Keratinocyte (primary cell): ENCODE data around the gene FRAS1. TPM values are rescaled to one million over a fixed set of nuclear protein-coding genes. Genes with fewer than 3 reads are reported as not detected.

ENCODE experiments used
- DNase-seq: peaks from one replicate; pipeline ENCODE4 v3.0.0-alpha.2; 2011; ENCODE audit warnings: low read depth, missing footprints, low spot score
- FAIRE-seq: peaks from 2 replicates; lab custom pipeline; 2011; peaks lifted over from hg19 to GRCh38; lab: Jason Lieb, UNC
- H2AFZ ChIP-seq: 2 replicates; pipeline ENCODE4 v1.6.0; 2012; ENCODE audit warnings: low read length, control low read depth, inconsistent platforms; ENCODE audit not compliant: control insufficient read depth
- H3K27ac ChIP-seq: 2 replicates; pipeline ENCODE4 v1.5.1; 2011; ENCODE audit warnings: low read length; ENCODE audit not compliant: control insufficient read depth, insufficient read depth
- H3K27me3 ChIP-seq: 3 replicates; pipeline ENCODE4 v1.6.0; 2011; ENCODE audit warnings: low read length; ENCODE audit not compliant: control insufficient read depth, insufficient read depth; ENCODE audit errors: extremely low read depth
- H3K36me3 ChIP-seq, 2 experiments: 2 replicates in 1 of 2; 3 replicates in 1 of 2; pipeline ENCODE4 v1.5.1; 2011; ENCODE audit warnings: low read length in 2 of 2, mild to moderate bottlenecking in 1 of 2; ENCODE audit not compliant: control insufficient read depth in 2 of 2, insufficient read depth in 2 of 2; ENCODE audit errors: extremely low read depth in 1 of 2
- H3K4me1 ChIP-seq: 3 replicates; pipeline ENCODE4 v1.5.1; 2011; ENCODE audit warnings: low read length; ENCODE audit not compliant: control insufficient read depth, insufficient read depth; ENCODE audit errors: extremely low read depth
- H3K4me2 ChIP-seq: 3 replicates; pipeline ENCODE4 v1.6.0; 2011; ENCODE audit warnings: low read depth, low read length; ENCODE audit not compliant: control insufficient read depth, insufficient read depth; ENCODE audit errors: extremely low read depth
- H3K4me3 ChIP-seq, 3 experiments: fragments of 200-600 bp in 1 of 3; sonication (generic) in 1 of 3; 2 replicates in 2 of 3; 3 replicates in 1 of 3; pipeline ENCODE4 v1.5.1; 2011 to 2016; ENCODE audit warnings: low read length in 3 of 3, mild to moderate bottlenecking in 3 of 3, control low read depth in 2 of 3, inconsistent platforms in 1 of 3, low read depth in 1 of 3, mixed read lengths in 1 of 3, mixed run types in 1 of 3, moderate library complexity in 1 of 3; ENCODE audit not compliant: control insufficient read depth in 2 of 3, insufficient read depth in 2 of 3; ENCODE audit errors: extremely low read depth in 1 of 3
- H3K79me2 ChIP-seq: 2 replicates; pipeline ENCODE4 v1.6.0; 2012; ENCODE audit warnings: low read length; ENCODE audit not compliant: control insufficient read depth, insufficient read depth
- H3K9ac ChIP-seq: 3 replicates; pipeline ENCODE4 v1.6.0; 2011; ENCODE audit warnings: low read length; ENCODE audit not compliant: control insufficient read depth, insufficient read depth; ENCODE audit errors: extremely low read depth
- H3K9me1 ChIP-seq: 3 replicates; pipeline ENCODE4 v1.6.0; 2011; ENCODE audit warnings: low read length; ENCODE audit not compliant: control insufficient read depth, insufficient read depth; ENCODE audit errors: extremely low read depth
- H3K9me3 ChIP-seq: 2 replicates; pipeline ENCODE4 v1.5.1; 2012; ENCODE audit warnings: low read depth, low read length; ENCODE audit not compliant: control insufficient read depth
- H4K20me1 ChIP-seq: 3 replicates; pipeline ENCODE4 v1.6.0; 2011; ENCODE audit warnings: low read length; ENCODE audit not compliant: control insufficient read depth, insufficient read depth; ENCODE audit errors: extremely low read depth
- CTCF ChIP-seq, 3 experiments: IDR thresholded peaks in 1 of 3; conservative IDR thresholded peaks in 1 of 3; optimal IDR thresholded peaks in 1 of 3; 2 replicates in 2 of 3; 3 replicates in 1 of 3; pipeline versions ENCODE3 to v1.5.1; 2011; ENCODE audit warnings: low read length in 3 of 3, mild to moderate bottlenecking in 3 of 3, moderate library complexity in 2 of 3, control low read depth in 1 of 3, inconsistent platforms in 1 of 3; ENCODE audit not compliant: insufficient read depth in 2 of 3; ENCODE audit errors: extremely low read depth in 1 of 3
- EZH2 ChIP-seq: IDR thresholded peaks from one replicate; pipeline ENCODE4 v1.6.1; 2012; ENCODE audit warnings: inconsistent platforms, mild to moderate bottlenecking, low read length, moderate library complexity
- dilution Hi-C: fragments of 300-500 bp; cut with MboI; formaldehyde crosslinking; loops from one replicate; pipeline ENCODE4 v1.7.0; 2020; ENCODE audit warnings: low sequenced_read_pairs; ENCODE audit not compliant: extremely low pct_ligation_motif_present
- polyA plus RNA-seq, 5 experiments: library from polyadenylated mRNA; depleted of rRNA in 3 of 5; stranded (reverse) in 3 of 5; stranded (forward) in 1 of 5; unstranded in 1 of 5; fragments of >200 nt; gene quantifications; 1 replicate in 1 of 5; 2 replicates in 3 of 5; 3 replicates in 1 of 5; pipeline versions ENCODE4 v1.2.1 to v1.2.3, GENCODE V29; 2011 to 2012; ENCODE audit warnings: missing spikeins in 2 of 5, low read depth in 1 of 5, low replicate concordance in 1 of 5

Gene FRAS1
- polyA plus RNA-seq, 1 donor (not counting 4 experiments of a cell fraction or from before 2014, with no cell fraction given), result 3.5 TPM

DNA sequence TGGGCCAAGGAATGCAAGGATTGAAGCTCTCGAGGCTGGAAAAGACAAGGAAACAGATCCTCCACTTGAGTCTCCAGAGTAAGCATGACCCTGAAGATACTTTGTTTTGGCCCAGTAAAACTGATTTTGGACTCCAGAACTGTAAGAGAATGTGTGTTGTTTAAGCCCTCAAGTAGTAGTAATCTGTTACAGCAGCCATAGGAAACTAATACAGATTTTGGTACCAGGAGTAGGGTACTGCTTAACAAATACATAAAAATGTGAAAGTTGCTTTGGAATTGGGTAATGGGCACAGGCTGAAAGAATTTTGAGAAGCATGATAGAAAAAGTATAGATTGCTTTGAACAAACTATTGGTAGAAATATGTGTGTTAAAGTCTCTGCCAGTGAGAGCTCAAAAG, 17.4 kb upstream of the FRAS1 start:
- TF ChIP-seq EZH2 (no peak), CTCF (optimal IDR thresholded peaks at IDR 0.05 in 1 of 3, IDR thresholded peaks at IDR 0.05 in 1 of 3, conservative IDR thresholded peaks at IDR 0.05 in 1 of 3; ENCODE audit: extremely low read depth in 1 of 3, insufficient read depth in 2 of 3, low read length in 3 of 3) (no peak)
- H3K79me2 ChIP-seq, result no peaks in the 10 kb centered on the region
- H3K4me1 ChIP-seq, result no peaks in the 10 kb centered on the region
- FAIRE-seq (no peak), DNase-seq (no peak)
- H3K9me3 ChIP-seq, result no peaks in the 10 kb centered on the region
- dilution Hi-C loops, result no loop called here
- H3K27me3 ChIP-seq, result peaks cover 4% of the 10 kb centered on the region
- H3K4me2 ChIP-seq, result no peak overlapping the region
- H2AFZ ChIP-seq, result no peak overlapping the region
- H3K36me3 ChIP-seq, result no peaks in the 10 kb centered on the region
- H3K9ac ChIP-seq, result no peak overlapping the region
- H3K27ac ChIP-seq, result no peak overlapping the region
- no peaks in the 10 kb centered on the region for H3K9me1 ChIP-seq
- H4K20me1 ChIP-seq, result no peaks in the 10 kb centered on the region
- H3K4me3 ChIP-seq, result no peak overlapping the region

DNA sequence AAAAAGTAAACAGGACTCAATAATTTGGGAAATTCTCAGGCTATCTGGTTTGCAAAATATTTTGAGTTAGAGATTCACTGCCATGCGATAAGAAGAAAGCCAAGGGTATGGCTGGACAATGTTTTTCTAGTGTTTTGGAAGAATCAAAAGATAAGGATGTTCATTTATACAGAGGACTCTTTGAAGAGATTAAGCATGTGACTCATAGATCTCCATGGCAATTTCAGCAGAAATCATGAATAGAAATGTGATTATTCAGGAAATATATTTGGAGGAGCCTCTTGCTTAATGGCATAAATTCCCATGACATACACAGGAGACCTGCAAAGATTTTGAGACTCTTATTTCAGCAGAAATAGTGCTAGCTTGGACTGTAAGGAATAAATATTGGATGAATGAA, 16.7 kb upstream of the FRAS1 start:
- Histone ChIP-seq H4K20me1 (no peaks in the 10 kb centered on the region), H3K9me1 (no peaks in the 10 kb centered on the region), H3K4me1 (no peaks in the 10 kb centered on the region), H3K4me2 (no peak overlapping the region), H3K9me3 (no peaks in the 10 kb centered on the region), H3K79me2 (no peaks in the 10 kb centered on the region), H2AFZ (no peak overlapping the region), H3K36me3 (no peaks in the 10 kb centered on the region), H3K27me3 (peaks cover 4% of the 10 kb centered on the region), H3K27ac (no peak overlapping the region), H3K9ac (no peak overlapping the region), H3K4me3 (no peak overlapping the region)
- DNase-seq (no peak), FAIRE-seq (no peak)
- dilution Hi-C loops, result no loop called here
- TF ChIP-seq CTCF (optimal IDR thresholded peaks at IDR 0.05 in 1 of 3, IDR thresholded peaks at IDR 0.05 in 1 of 3, conservative IDR thresholded peaks at IDR 0.05 in 1 of 3; ENCODE audit: extremely low read depth in 1 of 3, insufficient read depth in 2 of 3, low read length in 3 of 3) (no peak), EZH2 (no peak)
